Stomach (tissue), 9 donors: ENCODE results near the gene ZSWIM2. TPM values are rescaled to one million over a fixed set of nuclear protein-coding genes. Genes with fewer than 3 reads are reported as not detected.
"Not testable (repeated sequence)": the region's sequence is repeated elsewhere in the genome, so short reads cannot be mapped to it uniquely, and the experiment has no call there.

Experiments used
- DNase-seq, 2 donors: peaks; one replicate each; pipeline versions ENCODE4 v3.0.0 to v3.0.0-alpha.2; 2013 to 2019
- H3K27ac ChIP-seq, 5 donors: fragments of 200-600 bp in 4 of 5; sonication (generic) in 4 of 5; one replicate each; pipeline ENCODE4 v1.5.1; 2013 to 2019; ENCODE audit warnings: mild to moderate bottlenecking in 1 of 5, moderate library complexity in 1 of 5
- H3K27me3 ChIP-seq, 3 donors: fragments of 200-600 bp; sonication (generic); one replicate each; pipeline ENCODE4 v1.5.1; 2017 to 2019; ENCODE audit warnings: mixed run types in 1 of 3
- H3K36me3 ChIP-seq, 4 donors: fragments of 200-600 bp; sonication (generic); 1 replicate in 3 of 4; 2 replicates in 1 of 4; pipeline ENCODE4 v1.5.1; 2016 to 2019
- H3K4me1 ChIP-seq, 4 donors: fragments of 200-600 bp; sonication (generic); one replicate each; pipeline ENCODE4 v1.5.1; 2016 to 2019
- H3K4me3 ChIP-seq, 4 donors: fragments of 200-600 bp; sonication (generic) in 3 of 4; one replicate each; pipeline ENCODE4 v1.5.1; 2016 to 2019; ENCODE audit warnings: mild to moderate bottlenecking in 1 of 4
- H3K9me3 ChIP-seq, 4 donors: fragments of 200-600 bp; sonication (generic); one replicate each; pipeline ENCODE4 v1.5.1; 2016 to 2019
- CTCF ChIP-seq, 7 experiments: fragments of 450-650 bp in 4 of 7; fragments of 200-600 bp in 3 of 7; sonication (generic) in 3 of 7; IDR thresholded peaks; one replicate each; pipeline ENCODE4 v1.5.1; 2016 to 2019; ENCODE audit warnings: antibody characterized with exemption in 7 of 7, control low read depth in 2 of 7, mild to moderate bottlenecking in 1 of 7
- EP300 ChIP-seq: sonication (generic); formaldehyde crosslinking; IDR thresholded peaks from one replicate; pipeline ENCODE4 v1.6.1; 2017; ENCODE audit warnings: antibody characterized with exemption
- POLR2A ChIP-seq, 4 donors: fragments of 450-650 bp; IDR thresholded peaks; one replicate each; pipeline ENCODE4 v1.6.1; 2016; ENCODE audit warnings: antibody characterized with exemption in 4 of 4, control low read depth in 2 of 4, mild to moderate bottlenecking in 1 of 4, moderate library complexity in 1 of 4
- POLR2AphosphoS5 ChIP-seq, 3 donors: sonication (generic); formaldehyde crosslinking; IDR thresholded peaks; one replicate each; pipeline ENCODE4 v1.6.1; 2016; ENCODE audit warnings: antibody characterized with exemption in 3 of 3
- WGBS, 5 donors: extraction: QIAGEN DNeasy Blood & Tissue Kit in 3 of 5; methylation state at CpG; one replicate each; pipeline versions ENCODE4 v1.1.5 to v1.1.7; 2013 to 2018; 5-methylcytosine and 5-hydroxymethylcytosine counted together
- intact Hi-C: fragments of 100-400 bp; cut with DNase I; formaldehyde crosslinking; loops from one replicate; pipeline ENCODE4 v1.15.1; 2023; ENCODE audit warnings: low total_unique reads
- polyA plus RNA-seq, 3 donors: library from polyadenylated mRNA; stranded (reverse); fragments of 200-250 nt; gene quantifications; one replicate each; pipeline ENCODE4 v1.2.3, GENCODE V29; 2013
- total RNA-seq, 5 donors: library from RNA; depleted of rRNA; stranded (reverse); fragments of >200 nt; gene quantifications; one replicate each; pipeline versions ENCODE4 v1.1.0 to v1.2.3, GENCODE V29; 2014 to 2016
- donor health status: healthy with polysubstance abuse.
- donor health status: Bipolar disorder and iron deficiency.
- donor health status: healthy.

ZSWIM2 gene
- total and polyA plus RNA-seq, 8 donors: not detected

DNA sequence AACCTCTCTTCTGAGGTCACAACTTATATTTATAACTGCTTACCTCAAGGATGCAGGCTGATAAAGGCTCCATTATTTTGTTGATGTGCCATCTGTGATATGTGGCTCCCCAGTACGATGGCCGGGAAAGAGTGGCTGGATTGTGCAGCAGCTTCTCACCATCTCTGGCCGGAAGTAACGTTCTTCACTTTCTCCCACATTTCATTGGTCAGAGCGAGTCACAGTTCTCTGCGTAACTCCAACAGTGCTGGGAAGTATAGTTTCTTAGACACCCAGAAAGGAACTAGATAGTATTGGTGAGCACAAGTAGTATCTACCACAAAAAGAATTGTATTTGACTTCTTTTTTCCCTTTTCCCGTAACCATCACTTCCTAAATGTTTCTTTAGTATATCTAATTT lies 28.7 kb downstream of the ZSWIM2 start:
- H3K9me3 ChIP-seq: peaks cover 0 to 11% (median 6%) of the 10 kb centered on the region in 4 donors
- WGBS, 5 donors: 70 to 84% (median 81%) methylated on average over 7 of the region's 7 CpGs
- TF ChIP-seq CTCF (IDR thresholded peaks at IDR 0.05) (no peak), EP300 (no peak), POLR2AphosphoS5 (IDR thresholded peaks at IDR 0.05) (no peak), POLR2A (IDR thresholded peaks at IDR 0.05) (no peak)
- no peak overlapping the region for H3K27ac ChIP-seq
- no peak for DNase-seq
- intact Hi-C loops: no loop called here
- no peaks in the 10 kb centered on the region for H3K36me3 ChIP-seq
- no peaks in the 10 kb centered on the region for H3K4me1 ChIP-seq
- no peaks in the 10 kb centered on the region for H3K27me3 ChIP-seq
- H3K4me3 ChIP-seq: no peak overlapping the region

GRCh38 chr2:186811760-186812159 lies 37.2 kb downstream of the ZSWIM2 start:
- H3K36me3 ChIP-seq, H3K27ac ChIP-seq, H3K27me3 ChIP-seq, H3K4me3 ChIP-seq, H3K4me1 ChIP-seq, DNase-seq, intact Hi-C loops: not testable (repeated sequence)
- H3K9me3 ChIP-seq: peaks cover 0 to 12% (median 9%) of the 10 kb centered on the region in 4 donors
- WGBS, 5 donors: 80 to 92% (median 83%) methylated on average over 6 of the region's 6 CpGs

DNA sequence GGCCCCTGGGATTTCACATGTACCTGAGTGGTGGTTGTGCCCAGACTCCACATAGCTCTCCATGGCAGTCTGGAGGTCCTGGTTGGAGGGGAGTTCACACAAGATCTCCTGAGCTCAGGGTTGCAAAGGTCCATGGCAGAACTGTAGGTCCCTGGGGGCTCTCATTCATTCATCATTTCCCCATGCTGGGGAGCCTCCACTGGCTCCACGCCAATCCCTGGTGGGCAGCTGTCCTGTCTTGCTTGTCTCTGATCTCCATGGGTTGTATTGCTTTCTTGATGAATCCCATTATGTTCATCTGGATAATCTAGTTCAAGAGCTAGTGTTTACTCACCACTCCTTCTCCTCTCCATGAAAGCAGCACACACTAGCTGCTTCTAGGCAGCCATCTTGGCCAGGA lies 42.4 kb downstream of the ZSWIM2 start:
- TF ChIP-seq CTCF (IDR thresholded peaks at IDR 0.05): no peak
- TF ChIP-seq POLR2AphosphoS5 (IDR thresholded peaks at IDR 0.05): no peak
- TF ChIP-seq POLR2A (IDR thresholded peaks at IDR 0.05): no peak
- TF ChIP-seq EP300: no peak
- H3K4me1 ChIP-seq: no peaks in the 10 kb centered on the region
- intact Hi-C loops: no loop called here

DNA sequence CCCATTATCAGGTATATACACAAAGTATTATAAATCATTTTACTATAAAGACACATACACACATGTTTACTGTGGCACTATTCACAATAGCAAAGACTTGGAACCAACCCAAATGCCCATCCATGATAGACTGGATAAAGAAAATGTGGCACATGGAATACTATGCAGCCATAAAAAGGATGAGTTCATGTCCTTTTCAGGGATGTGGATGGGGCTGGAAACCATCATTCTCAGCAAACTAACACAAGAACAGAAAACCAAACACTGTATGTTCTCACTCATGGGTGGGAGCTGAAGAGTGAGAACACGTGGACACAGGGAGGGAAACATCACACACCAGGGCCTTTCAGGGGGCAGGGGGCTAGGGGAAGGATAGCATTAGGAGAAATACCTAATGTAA lies 50.4 kb downstream of the ZSWIM2 start:
- H3K27me3 ChIP-seq, H3K4me1 ChIP-seq, H3K9me3 ChIP-seq, H3K27ac ChIP-seq, intact Hi-C loops, H3K4me3 ChIP-seq, H3K36me3 ChIP-seq, DNase-seq: not testable (repeated sequence)
- 59 to 81% (median 74%) methylated on average over 1 of the region's 1 CpG for WGBS, 5 donors

More for the DNA sequence above, 42.4 kb downstream of the ZSWIM2 start:
- DNase-seq: no peak
- no peak overlapping the region for H3K4me3 ChIP-seq
- H3K27me3 ChIP-seq: no peaks in the 10 kb centered on the region
- H3K36me3 ChIP-seq: no peaks in the 10 kb centered on the region
- peaks cover 0 to 20% (median 0%) of the 10 kb centered on the region in 4 donors for H3K9me3 ChIP-seq
- H3K27ac ChIP-seq: no peak overlapping the region
- WGBS, 5 donors: 67 to 91% (median 76%) methylated on average over 1 of the region's 1 CpG

DNA sequence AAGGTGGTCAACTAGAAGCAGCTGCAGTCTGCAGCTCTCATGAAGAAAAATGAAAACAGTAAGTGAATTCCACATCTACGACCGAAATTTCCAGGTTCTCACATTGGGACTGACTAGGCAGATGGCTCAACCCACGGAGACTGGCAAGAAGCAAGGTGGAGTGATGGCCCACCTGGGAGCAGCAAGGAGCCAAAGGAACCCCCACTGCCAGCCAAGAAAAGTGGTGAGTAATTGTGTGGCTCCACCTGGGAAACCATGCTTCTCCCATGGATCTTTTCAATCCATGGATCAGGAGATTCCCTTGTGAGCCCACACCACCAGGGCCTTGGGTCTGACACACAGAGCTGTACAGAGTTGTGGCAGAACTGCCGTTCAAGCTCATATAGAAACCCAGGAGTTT lies 64.0 kb downstream of the ZSWIM2 start:
- DNase-seq: no peak
- intact Hi-C loops: no loop called here
- Histone ChIP-seq H3K4me3 (no peak overlapping the region), H3K9me3 (peaks cover 0 to 35% (median 33%) of the 10 kb centered on the region in 4 donors), H3K27ac (no peak overlapping the region), H3K27me3 (no peaks in the 10 kb centered on the region), H3K4me1 (no peaks in the 10 kb centered on the region), H3K36me3 (no peaks in the 10 kb centered on the region)
- 79 to 94% (median 90%) methylated on average over 4 of the region's 4 CpGs for WGBS, 5 donors
- TF ChIP-seq EP300: no peak
- TF ChIP-seq POLR2AphosphoS5 (IDR thresholded peaks at IDR 0.05): no peak
- TF ChIP-seq CTCF (IDR thresholded peaks at IDR 0.05): no peak
- TF ChIP-seq POLR2A (IDR thresholded peaks at IDR 0.05): no peak
